GM12873 (cell line): ENCODE results near the gene HSP90AA1.

Source experiments
- TF ChIP-seq, protein P1 (sequence below): IDR thresholded peaks from 2 replicates; pipeline ENCODE4 v1.5.1; 2012; ENCODE audit warnings: low read depth, mild to moderate bottlenecking, moderate library complexity, low read length, control low read depth; ENCODE audit not compliant: insufficient read depth; ENCODE audit errors: missing control alignments

The HSP90AA1 gene

DNA sequence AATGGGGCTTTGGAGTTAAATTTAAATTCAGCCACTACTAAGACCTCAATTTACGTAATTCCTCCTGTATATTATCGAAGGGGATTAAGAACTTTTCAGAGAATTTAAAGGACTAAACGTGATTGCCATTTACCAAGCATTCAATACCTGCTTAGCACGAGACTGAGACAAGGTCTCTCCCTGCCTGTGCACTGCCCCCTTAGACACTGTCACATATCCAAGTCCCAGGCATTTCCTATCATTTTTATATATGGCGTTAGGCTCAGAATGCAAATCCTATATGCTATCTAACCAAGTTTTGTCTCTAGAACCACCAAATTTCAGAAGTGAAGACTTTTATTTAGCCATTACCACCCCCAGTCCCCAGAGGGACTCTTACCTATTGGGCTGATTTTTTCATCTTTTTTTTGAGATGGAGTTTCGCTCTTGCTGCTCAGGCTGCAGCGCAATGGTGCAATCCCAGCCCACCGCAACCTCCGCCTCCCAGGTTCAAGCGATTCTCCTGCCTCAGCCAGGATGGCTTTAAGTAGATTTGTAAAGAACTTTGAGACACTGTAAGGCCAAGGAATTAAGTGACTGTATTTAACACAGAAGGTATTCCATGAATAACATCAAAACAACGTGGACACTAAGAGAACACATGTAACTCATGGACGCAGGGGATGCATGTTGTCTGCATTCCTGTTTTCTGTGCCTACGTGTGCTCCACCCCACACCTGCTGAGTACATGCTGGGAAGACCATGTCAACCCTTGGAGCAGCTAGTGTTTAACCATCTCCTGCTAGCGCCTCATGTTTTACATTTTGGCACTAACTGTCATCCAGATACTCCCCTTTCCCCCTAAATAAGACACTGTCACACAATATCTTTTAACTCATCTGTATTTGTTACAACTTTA, 6.4 kb downstream of the HSP90AA1 start:
- TF ChIP-seq, protein P1, sequence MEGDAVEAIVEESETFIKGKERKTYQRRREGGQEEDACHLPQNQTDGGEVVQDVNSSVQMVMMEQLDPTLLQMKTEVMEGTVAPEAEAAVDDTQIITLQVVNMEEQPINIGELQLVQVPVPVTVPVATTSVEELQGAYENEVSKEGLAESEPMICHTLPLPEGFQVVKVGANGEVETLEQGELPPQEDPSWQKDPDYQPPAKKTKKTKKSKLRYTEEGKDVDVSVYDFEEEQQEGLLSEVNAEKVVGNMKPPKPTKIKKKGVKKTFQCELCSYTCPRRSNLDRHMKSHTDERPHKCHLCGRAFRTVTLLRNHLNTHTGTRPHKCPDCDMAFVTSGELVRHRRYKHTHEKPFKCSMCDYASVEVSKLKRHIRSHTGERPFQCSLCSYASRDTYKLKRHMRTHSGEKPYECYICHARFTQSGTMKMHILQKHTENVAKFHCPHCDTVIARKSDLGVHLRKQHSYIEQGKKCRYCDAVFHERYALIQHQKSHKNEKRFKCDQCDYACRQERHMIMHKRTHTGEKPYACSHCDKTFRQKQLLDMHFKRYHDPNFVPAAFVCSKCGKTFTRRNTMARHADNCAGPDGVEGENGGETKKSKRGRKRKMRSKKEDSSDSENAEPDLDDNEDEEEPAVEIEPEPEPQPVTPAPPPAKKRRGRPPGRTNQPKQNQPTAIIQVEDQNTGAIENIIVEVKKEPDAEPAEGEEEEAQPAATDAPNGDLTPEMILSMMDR, result no peak

DNA sequence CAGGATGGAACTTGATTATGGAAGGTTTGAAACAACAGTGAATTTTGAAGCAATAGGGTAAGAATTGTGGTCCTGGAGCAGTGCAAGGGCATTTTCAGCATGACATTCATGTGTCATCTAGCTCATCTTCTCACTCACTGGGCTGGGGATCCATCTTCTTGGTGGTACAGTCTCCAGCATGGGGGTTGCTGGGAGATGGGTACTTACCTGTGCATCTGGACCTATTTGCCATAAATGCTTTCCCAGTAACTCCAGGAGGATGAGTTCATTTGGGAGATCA, 7.2 kb downstream of the HSP90AA1 start:
- TF ChIP-seq, protein P1, result no peak

DNA sequence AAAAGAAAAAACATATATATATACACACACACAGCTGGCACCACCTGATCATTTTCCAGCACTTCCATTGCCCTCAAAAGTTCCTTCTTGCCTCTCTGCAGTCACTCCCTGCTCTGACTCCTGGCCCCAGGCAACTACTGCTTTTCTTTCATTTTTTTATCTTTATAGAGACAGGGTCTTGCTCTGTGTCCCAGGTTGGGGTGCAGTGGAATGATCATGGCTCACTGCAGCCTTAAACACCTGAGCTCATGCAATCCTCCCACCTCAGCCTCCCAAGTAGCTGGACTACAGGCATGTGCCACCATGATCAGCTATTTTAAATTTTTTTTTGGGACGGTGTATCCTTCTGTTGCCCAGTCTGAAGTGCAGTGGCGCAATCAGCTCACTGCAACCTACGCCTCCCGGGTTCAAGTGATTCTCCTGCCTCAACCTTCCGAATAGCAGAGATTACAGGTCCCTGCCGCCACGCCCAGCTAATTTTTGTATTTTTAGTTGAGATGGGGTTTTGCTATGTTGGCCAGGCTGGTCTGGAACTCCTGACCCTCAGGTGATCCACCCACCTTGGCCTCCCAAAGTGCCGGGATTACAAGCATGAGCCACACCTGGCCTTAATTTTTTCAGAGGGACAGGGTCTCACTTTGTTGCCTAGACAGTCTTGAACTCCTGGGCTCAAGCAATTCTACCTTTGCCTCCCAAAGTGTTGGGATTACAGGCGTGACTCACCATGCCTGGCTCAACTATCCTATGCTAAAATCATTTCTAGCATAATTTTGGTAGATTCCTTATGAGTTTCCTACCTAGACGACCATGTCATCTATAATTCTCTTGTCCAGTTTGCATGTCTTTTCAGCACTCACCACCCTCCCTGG, 7.8 kb downstream of the HSP90AA1 start:
- TF ChIP-seq, protein P1, result no peak

- TF ChIP-seq, protein P1, result no peak
These were observed 9.5 kb downstream of the HSP90AA1 start for GRCh38 chr14:102077382-102077709.

GRCh38 chr14:102075155-102075554, 11.7 kb downstream of the HSP90AA1 start:
- TF ChIP-seq, protein P1, result no peak

- TF ChIP-seq, protein P1, result no peak
These were observed 12.4 kb downstream of the HSP90AA1 start for GRCh38 chr14:102074415-102074964.
